NCI-H748 treated with DMSO at 0.1 percent for 48 hours (cell line): ENCODE data around the gene SLC26A6.

Source experiments
- DNase-seq: peaks from one replicate; lab custom pipeline; 2025; lab: John Stamatoyannopoulos, UW

The SLC26A6 gene

DNA sequence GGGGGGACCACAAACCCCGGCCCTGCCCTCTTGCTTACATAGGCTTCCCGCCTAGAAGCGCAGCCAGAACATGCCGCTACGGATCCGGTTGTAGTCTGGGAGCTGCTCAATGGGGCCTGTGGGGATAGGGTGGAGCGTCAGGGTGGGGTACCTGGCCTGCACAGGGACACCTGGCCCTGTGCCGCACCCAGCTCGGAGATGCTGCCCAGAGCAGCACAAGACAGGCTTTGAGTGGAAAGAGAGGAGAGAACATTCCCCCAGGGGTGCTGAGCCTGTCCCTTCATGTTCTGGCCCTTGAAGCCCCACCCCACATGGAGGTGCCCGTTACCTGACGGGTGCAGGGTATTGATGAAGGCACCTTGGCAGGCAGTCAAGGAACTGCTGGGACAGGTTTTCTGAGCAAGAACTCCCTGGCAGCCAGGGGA is 36.2 kb downstream of the SLC26A6 start:
- DNase-seq, result no peak

DNA sequence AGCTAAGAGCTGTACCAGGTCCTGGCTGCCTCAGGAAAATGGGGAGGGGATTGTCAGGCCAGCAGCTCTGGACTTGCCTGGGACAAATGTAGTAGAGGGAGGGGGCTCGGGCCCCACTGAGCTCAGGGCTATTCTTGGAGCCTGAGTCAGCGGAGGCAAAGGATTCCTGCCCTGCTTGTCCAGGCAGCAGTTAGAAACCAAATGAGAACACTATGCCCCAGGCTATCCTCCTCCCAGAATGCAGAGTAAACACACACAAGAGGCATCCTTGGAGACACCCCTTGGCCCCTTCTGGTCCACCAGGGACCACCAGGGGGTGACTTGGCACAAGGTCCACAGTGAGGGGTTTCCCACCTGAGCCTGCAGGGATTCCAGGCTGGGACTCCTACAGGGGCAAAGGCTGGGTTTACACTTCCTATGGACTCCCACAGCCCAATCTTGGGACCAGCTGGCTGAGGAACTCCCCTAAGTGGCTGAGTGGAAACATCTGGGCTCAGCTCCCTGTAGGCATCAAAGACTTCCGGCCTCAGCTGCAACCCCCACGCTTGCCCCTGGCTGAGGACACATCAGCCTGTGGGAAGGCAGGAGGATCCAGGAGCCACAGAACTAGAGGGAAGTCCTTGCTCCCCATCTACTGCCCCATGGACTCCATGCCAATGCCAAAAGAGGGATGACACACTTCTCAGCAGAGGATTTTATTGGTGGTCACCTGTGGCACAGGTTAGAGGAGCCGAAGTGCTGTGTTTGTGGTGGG is 36.8 kb downstream of the SLC26A6 start:
- no peak for DNase-seq

DNA sequence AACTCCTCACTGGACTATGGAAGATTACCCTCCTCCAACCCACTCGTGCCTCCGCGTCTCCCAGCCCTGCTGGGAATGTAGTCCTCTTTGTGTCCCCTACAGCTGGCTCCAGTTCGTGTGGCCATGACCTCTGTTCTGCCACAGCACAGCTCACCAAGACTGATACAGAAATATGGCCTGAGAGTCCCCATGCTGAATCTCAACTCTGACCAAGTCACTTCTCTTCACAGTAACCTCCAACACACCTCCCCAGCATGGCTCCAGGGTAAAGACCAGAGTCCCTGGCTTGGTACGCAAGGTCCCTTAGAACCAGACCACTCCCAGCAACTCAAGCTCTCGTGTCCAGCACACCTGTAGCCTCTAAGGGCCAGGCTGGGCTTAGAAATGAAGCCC is 37.9 kb downstream of the SLC26A6 start:
- DNase-seq, result no peak

DNA sequence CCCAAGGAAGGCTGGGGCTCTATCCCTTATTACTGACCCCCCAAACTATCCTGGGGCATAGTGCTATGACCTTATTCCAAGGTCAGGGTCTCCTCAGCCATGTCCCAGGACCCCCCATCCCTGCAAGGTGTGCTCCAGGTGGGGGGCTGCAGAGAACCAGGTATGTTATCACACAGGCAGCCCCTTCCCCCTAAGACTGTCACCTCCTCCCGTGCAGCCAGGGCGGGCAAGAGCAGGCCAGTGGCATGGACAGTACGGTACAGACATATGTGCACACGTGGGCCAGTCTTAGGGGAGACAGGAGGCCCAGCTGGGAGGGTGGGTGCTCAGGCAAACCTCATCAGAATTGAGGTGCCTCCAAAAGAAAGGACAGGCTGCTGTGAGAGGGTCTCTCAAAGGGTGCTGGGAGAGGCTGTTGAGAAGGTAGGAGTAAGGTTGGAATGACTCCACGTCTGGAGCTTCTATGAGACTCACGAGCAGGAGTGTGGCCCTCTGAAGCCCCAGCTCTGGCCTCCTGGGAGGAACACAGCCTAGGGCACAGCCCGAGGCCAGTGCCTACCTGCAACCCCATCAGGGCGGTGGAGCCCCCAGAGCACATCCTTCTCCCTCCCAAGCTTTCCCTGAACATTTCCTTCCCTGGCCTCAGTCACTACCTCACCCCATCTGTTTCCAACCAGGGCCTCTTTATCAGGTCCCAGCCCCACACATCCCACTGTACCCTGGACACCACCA is 38.4 kb downstream of the SLC26A6 start:
- DNase-seq, result no peak

DNA sequence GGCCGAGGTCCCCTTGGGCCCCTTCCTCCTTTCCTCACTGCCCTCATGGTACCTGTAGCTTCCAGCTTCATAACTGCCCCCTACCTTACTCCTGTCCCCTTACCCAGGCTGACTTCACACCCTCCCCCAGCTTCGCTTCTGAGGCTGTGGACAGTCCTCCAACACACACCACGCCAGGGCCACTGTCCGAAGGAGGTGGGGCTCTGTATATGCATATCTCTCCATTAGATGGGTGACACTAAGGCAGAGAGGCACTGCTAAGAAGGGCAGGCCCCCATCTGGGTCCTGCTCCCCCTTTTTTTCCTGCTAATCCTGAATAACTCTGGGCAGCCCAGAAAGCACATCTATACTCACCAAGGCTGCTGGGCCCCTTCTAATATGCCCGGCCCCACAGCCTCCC is 39.1 kb downstream of the SLC26A6 start:
- no peak for DNase-seq

DNA sequence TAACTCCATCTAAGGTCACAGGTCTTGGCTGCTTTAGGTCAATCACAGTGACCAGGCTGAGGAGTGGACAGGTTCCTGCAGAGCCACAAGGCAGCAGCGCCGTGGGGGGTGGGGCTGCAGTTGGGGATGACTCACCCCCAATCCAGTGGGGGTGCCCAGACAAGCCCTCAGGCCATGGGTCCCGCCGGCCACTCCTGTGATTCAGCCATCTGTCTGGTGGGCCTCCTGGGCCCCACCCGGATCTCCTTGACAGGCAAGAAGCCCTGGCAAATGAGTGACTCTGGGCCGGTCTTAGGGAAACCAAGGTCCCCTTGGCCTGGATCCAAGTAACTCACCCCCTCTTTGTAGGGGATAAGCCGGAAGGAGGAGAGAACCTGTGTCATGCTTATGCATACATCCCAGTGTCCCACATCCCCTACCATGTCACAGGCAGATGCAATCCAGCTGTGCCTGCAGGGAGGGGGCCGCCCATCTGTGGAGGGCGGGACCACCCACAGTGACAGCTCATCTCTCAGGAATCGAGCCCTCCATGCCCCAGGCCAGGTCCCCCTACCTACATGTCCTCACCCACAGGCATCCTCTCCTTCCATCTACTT is 39.6 kb downstream of the SLC26A6 start:
- DNase-seq, result no peak

DNA sequence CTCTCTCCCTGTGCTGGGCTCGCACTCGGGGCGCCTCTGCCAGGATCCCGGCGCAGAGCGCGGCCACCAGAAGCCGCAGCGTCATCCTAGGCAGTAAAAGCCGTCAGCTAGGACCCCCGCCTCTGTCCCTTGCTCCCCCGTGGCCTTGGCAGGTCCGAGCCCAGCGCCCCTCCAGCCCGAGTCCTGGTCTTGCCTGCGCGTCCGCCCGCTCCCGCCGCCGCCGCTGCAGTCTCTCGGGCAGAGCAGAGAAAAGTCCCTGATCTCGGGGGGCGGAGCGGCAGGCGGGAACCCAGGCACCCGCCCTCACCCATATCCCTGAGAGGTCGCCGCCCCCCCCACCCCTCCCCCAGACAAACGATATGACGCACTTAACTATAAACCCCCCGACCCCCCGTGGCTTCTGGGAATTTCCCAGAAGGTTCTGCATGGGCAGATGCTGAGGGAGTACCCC is 40.2 kb downstream of the SLC26A6 start, which contains the start of gene COL7A1:
TSS of gene COL7A1 (minus strand) at position 255 of the 451 bp plus-strand sequence. CDS start at position 85, 170 bp downstream.
- DNase-seq, result no peak

DNA sequence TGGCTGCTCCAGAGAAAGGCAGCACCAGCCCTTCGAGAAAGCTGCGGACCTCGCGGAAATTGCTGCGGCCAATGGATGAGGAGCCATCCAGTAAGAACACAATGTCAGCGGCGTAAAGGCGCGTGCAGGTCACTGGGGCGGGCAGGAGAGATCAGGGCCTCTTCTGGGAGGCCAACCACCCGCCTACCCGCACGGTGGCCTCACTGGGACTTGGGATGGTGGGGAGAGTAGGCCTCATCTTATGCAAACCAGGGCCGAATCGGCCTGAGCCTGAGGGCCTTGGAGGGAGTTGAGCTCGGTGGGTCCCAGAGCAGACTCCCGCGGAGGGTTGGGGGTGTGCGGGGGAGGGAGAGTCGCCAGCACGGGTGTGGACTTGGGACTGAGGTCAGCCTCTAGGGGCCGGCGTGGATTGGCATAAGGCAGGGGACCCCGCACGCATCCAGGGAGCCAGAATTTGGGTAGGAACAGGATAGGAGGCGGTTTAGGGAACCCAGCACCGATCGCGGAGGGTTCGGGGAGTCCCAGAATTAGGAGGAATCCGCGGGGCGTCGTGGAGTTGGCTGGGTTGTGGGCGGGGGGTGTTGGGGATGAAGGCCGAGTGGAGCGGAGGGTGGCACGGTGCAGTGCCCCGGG is 40.7 kb downstream of the SLC26A6 start:
- no peak for DNase-seq

DNA sequence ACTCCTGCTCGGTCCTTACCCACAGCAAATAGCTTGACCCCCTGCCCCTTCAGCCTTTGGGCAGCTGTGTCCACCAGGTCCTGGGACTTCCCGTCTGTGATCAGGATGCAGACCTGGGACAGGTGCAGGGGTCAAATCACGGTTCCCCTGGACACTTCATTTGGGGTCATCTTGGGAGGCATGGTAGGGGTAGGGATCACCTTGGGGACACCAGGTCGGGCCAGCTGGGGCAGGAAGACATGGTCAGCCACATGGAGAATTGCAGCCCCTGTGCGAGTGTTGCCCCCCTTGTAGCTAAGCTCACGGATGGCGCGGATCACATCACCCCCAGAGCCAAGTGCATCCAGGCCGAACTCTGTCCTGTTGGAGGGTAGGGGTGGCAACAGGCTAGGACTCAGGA is 41.9 kb downstream of the SLC26A6 start:
- no peak for DNase-seq

DNA sequence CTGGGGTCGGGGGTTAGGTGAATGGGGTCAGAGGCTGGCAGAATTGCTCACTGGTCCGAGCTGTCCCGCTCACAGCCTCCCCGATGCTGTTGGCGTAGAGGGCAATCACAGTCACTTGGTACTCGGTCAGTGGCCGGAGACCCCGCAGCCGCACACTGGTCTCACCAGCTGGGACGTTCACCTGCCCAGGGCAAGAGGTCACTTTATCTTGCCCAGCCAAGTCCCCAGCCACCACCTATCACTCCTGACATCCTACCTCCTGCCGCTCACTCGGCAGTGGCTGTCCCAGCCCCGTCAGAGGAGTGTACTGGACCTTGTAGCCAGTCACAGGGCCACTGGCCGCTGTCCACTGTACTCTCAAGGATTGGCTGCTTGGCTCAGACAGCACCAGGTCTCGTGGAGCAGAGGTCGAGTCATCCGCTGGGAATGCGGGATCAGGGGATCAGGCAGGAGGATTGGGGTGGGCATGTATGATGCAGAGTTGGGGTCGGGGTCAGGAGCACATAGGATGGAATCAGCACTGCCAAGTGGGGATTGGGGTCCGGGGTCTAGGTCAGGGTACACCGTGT is 42.7 kb downstream of the SLC26A6 start:
- no peak for DNase-seq

DNA sequence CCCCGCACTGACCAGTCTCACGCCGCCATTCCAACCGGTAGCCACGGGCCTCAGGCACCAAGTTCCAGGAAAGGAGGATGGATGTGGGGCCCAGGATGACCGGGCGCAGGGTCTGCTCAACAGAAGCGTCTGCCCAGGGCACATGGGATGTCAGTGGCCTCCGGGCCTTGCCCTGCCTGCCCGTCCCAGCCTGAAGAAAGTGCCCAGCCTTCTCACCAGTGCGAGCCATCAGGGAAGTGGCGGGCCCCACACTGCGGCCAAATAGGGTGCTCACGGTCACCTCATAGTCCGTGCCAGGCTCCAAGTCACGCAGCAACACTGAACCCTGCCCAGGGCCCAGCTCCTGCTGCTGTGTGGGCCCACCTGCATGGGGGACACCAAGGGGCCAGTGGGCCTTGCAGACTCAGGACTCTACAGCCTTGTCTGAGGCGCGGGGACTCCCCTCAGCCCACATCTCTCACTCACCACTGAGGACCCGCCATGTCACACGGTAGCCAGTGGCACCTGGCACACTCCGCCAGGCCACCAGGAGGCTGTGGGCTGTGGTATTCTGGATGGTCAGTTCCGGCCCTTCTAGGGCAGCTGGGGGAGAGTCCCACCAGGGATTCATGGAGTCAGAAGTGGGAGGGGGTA is 43.3 kb downstream of the SLC26A6 start:
- no peak for DNase-seq

DNA sequence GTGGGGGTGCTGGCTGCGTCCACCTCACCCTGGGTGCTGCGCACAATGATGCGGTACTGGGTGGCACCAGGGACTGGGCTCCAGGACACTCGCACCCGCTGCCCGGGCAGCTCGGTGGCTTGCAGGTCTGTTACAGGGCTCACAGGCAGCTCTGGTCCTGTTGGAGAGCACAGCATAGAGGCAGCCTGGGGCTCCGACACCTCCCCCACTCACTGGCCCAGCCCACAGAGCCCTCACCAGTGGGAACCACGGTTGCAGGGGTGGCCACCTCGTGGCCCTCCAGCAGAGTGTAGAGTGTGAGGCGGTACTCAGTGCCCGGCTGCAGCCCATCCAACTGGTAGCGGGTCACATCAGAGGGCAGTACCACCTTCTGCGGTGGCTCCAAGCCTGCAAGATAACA is 43.8 kb downstream of the SLC26A6 start:
- DNase-seq, result no peak

DNA sequence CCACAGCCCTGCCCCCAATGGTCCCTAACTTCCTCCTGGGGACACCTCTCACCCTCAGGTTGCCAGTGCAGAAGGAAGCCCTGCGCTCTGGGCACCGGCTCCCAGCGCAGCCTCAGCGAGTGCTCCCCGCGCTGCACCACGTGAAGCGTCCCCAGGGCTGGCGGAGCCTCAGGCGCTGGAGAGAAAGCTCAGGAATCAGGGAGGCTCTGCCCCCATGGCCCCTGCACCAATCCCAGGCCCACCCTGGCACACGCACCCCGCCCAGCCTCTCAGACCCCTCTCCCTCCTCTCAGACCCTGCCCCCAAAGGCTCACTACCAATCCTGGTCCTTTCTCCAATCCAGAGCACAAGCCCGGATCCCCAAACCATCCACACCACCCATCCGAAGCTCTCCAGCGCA is 47.0 kb downstream of the SLC26A6 start:
- DNase-seq, result no peak

DNA sequence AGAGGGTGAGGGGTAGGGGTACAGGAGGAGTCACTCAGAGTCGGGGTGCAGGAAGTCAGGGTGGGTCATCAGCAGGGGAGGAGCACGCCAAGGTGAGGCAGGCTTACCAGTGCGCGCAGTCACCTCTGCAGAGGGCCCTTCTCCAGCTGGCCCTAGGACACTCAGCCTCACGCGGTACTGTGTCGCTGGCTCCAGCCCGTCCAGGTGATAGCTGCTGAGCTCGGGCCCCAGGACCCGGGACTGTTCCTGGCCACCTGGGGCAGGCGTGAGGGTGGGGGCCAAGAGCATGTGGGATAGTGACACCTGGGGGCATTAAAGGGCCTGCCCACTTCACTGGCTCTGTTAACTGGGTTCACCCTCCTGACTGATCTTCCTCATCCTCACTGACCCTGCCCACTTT is 47.6 kb downstream of the SLC26A6 start:
- DNase-seq, result no peak

DNA sequence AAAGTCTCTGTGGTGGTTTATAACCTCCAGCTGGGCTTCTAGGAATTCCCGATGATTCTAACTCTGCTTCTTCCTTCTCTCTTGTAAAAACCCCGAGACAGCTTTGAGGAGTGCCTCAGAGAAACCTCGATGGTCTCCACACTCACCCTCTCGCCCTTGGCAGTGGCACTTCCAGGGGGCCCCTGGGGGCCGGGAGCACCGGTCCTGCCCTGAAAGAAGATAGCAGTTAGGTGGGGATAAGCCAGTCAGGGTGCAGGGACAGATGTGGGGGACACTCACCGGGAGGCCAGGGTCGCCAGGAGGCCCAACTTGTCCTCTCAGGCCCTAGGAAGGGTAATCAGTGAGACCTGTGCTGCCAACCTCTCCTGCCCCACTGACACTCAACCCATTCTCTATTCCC is 49.9 kb downstream of the SLC26A6 start:
- DNase-seq, result no peak

DNA sequence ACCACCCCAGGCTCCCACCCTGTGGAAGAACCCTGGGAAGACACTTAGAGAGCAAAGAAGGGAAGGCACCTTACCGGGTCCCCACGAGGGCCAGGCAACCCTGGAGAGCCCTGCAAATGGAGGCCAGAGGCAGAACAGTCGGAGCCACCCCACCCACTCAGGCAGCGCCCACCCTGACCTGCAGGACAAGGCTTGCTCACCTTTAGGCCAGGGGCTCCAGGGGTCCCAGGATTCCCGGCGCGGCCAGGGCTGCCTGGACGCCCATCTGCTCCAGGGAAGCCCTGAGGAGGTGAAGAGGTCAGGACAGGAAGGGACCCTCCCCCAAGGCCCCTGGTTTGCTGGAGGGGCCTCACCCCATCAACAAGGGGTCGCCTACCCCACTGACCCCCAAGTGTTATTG is 50.4 kb downstream of the SLC26A6 start:
- DNase-seq, result no peak

DNA sequence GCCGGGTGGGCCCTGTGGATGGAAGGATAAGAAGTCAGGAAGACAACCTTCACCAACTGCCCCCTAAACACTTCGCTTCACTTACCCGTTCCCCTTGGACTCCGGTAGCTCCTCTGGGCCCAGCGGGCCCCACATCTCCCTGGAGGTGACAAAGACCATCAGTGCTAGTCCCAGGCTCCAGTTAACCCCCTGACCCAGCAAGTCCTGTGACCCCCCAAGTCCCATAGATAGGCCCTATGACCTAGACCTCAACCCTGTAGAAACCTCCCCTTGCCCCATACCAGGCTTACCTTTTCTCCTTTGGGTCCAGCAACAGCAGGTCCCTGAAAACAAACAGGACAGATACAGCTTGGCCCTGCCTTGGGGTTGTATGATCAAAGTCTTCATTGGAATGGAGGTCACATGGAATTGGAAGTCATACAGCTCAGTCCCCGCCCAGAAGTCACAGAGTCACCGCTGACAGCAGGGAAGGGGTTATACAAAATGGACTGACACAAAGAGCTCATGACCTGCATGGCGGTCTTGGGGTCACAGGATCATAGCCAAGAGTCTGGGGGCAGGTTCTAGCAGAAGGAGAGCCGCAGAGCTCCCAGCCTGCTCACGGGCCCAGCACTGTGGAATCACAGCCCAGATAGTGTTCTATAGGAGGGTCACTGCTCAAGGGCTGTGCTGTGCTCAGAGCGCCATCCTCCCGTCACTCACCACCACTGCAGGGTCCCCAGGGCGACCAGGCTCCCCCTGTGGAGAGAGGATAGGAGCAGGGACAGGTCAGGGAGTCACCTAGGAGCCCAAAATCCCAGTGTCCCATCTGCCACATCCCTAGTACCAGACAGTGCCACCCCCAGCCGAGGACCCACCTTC is 53.4 kb downstream of the SLC26A6 start:
- DNase-seq, result no peak

DNA sequence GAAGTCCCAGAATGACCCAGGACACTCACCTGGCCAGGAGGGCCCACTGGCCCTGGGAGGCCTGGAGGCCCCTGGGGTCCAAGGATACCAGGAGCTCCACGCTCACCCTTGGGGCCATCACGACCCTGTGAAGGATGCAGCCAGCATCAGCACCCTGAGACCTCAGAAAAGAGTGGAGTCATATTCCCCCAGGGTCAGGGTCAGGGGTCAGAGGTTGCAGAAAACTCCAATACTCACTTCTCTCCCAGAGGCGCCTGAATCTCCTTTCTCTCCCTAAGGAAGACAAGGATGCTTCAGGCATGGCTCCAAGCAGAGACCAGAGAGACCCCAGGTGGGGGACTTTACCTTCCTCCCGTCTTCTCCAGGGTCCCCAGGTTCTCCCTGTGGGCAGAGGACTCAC is 58.6 kb downstream of the SLC26A6 start:
- no peak for DNase-seq
